ENCODE results near the gene ZNF638.
"Not testable (repeated sequence)": the region's sequence is repeated elsewhere in the genome, so short reads cannot be mapped to it uniquely, and the experiment has no call there.

The ZNF638 gene

DNA sequence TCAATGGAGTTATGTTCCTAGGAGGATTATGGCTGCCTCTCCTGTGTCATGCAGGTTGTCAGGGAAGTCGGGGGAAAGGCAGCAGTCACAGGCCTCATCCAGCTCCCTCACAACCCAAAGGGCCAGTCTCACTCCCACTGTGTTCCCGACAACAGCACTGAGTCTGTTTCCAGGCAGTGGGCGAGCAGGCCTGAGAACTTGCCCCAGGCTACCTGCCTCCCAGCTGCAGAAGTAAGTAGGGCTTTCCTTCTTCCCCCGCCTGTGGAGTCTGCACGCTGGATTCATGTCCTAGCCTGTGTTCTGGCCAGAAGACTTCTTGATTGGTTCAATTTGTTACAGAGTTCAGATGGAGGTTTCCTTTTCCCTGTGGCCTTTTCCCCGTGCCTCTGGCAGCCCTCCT lies 8.2 kb upstream of the ZNF638 start:
- TF ChIP-seq, protein P1, sequence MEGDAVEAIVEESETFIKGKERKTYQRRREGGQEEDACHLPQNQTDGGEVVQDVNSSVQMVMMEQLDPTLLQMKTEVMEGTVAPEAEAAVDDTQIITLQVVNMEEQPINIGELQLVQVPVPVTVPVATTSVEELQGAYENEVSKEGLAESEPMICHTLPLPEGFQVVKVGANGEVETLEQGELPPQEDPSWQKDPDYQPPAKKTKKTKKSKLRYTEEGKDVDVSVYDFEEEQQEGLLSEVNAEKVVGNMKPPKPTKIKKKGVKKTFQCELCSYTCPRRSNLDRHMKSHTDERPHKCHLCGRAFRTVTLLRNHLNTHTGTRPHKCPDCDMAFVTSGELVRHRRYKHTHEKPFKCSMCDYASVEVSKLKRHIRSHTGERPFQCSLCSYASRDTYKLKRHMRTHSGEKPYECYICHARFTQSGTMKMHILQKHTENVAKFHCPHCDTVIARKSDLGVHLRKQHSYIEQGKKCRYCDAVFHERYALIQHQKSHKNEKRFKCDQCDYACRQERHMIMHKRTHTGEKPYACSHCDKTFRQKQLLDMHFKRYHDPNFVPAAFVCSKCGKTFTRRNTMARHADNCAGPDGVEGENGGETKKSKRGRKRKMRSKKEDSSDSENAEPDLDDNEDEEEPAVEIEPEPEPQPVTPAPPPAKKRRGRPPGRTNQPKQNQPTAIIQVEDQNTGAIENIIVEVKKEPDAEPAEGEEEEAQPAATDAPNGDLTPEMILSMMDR (IDR thresholded peaks at IDR 0.05; ENCODE audit: insufficient read depth, low read depth, low read length, missing control alignments) = no peak
- no peak for DNase-seq (ENCODE audit: low read depth)
- no peak overlapping the region for H3K4me3 ChIP-seq (ENCODE audit: low read depth, low read length)

- no peak for DNase-seq (ENCODE audit: low read depth)
- TF ChIP-seq, protein P1 (IDR thresholded peaks at IDR 0.05; ENCODE audit: insufficient read depth, low read depth, low read length, missing control alignments) = no peak
These were observed 4.6 kb upstream of the ZNF638 start for GRCh38 chr2:71326968-71327367.

GRCh38 chr2:71327916-71328315 lies 3.7 kb upstream of the ZNF638 start:
- TF ChIP-seq, protein P1 (IDR thresholded peaks at IDR 0.05; ENCODE audit: insufficient read depth, low read depth, low read length, missing control alignments) = no peak
- DNase-seq (ENCODE audit: low read depth) = no peak
- no peak overlapping the region for H3K4me3 ChIP-seq (ENCODE audit: low read depth, low read length)

More at GRCh38 chr2:71326968-71327367, 4.6 kb upstream of the ZNF638 start:
- no peak overlapping the region for H3K4me3 ChIP-seq (ENCODE audit: low read depth, low read length)

DNA sequence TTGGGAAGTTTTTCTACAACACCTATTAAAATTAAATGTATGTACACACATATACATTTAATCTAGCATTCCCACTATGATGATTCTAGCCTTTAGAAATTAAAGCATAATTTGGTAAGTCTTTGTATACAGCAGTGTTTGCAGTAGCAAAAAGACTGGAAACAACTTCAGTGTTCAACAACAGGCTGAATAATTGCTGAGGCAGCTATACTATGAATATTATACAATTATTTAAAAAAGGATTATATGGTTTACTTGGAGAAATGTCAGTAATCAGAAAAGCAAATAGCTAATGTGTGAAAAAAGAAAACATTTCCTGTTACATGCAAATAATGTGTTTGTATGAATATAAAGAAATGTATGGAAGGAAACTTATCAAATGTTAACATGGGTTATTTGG lies 1.4 kb upstream of the ZNF638 start:
- no peak for DNase-seq (ENCODE audit: low read depth)
- TF ChIP-seq, protein P1 (IDR thresholded peaks at IDR 0.05; ENCODE audit: insufficient read depth, low read depth, low read length, missing control alignments) = no peak
- no peak overlapping the region for H3K4me3 ChIP-seq (ENCODE audit: low read depth, low read length)

DNA sequence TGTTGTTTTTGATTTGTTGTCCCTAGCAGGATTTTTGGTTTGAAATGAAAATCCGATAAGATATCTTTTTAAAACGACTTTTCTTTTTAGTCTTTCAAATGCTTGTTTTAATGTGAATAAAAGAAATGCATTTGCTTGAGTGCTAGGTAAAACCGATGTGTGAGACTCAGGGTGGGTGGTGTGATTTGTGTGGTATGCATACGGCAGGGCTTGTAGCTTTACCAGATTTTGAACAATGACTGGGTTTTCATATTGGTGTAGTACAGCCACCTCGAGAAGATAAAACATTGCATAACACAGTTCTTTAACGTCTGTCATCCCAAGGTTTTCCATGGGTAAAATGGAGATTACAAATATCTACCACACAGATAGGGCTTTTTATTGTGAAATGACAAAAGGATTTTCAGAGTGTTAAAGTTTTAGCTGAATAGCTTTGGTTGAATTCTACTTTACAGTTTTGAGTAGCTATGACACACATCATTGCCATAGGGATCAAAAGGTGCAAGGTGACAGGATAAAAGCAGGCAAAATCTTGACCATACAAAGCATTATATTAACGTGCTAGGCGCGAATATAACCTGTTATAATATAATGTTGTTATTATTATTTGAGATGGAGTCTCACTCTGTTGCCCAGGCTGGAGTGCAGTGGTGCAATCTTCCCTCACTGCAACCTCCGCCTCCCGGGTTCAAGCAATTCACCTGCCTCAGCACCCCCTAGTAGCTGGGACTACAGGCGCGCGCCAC lies 824 bp upstream of the ZNF638 start:
- H3K4me3 ChIP-seq (ENCODE audit: low read depth, low read length) = peak overlapping the region; percentile 52
- TF ChIP-seq, protein P1 (IDR thresholded peaks at IDR 0.05; ENCODE audit: insufficient read depth, low read depth, low read length, missing control alignments) = no peak
- no peak for DNase-seq (ENCODE audit: low read depth)

- DNase-seq (ENCODE audit: low read depth) = not testable (repeated sequence)
- peak overlapping the region; percentile 52 for H3K4me3 ChIP-seq (ENCODE audit: low read depth, low read length)
These were observed 326 bp upstream of the ZNF638 start for GRCh38 chr2:71331331-71331580.

- TF ChIP-seq, protein P1 (IDR thresholded peaks at IDR 0.05; ENCODE audit: insufficient read depth, low read depth, low read length, missing control alignments) = no peak
- peak overlapping the region; percentile 59 for H3K4me3 ChIP-seq (ENCODE audit: low read depth, low read length)
- no peak for DNase-seq (ENCODE audit: low read depth)
These were observed 834 bp downstream of the ZNF638 start for GRCh38 chr2:71332435-71332796.

Data from GM12865 (cell line).